Activated T-cell treated with anti-CD3 and anti-CD28 coated beads, Interleukin-2, amount 50 U/mL, for 24 hours (primary cell): ENCODE measurements around the gene EFHB.
"Not testable (repeated sequence)": the region's sequence is repeated elsewhere in the genome, so short reads cannot be mapped to it uniquely, and the experiment has no call there.

Source experiments
- DNase-seq: peaks from one replicate; pipeline ENCODE4 v3.0.0-alpha.2; 2020
- H3K27ac Mint-ChIP-seq: 2 replicates; pipeline ENCODE4 v1.8.0; 2020; ENCODE audit warnings: mild to moderate bottlenecking, mixed read lengths
- H3K27me3 Mint-ChIP-seq: 2 replicates; pipeline ENCODE4 v1.8.0; 2020; ENCODE audit warnings: mixed read lengths
- H3K36me3 Mint-ChIP-seq: 2 replicates; pipeline ENCODE4 v1.8.0; 2020; ENCODE audit warnings: low read depth, mixed read lengths
- H3K4me1 Mint-ChIP-seq: 2 replicates; pipeline ENCODE4 v1.8.0; 2020; ENCODE audit warnings: low read depth, mixed read lengths
- H3K4me3 Mint-ChIP-seq: 2 replicates; pipeline ENCODE4 v1.8.0; 2020; ENCODE audit warnings: mild to moderate bottlenecking, moderate library complexity, mixed read lengths
- H3K9me3 Mint-ChIP-seq: 2 replicates; pipeline ENCODE4 v1.8.0; 2020; ENCODE audit warnings: mixed read lengths

The EFHB gene

DNA sequence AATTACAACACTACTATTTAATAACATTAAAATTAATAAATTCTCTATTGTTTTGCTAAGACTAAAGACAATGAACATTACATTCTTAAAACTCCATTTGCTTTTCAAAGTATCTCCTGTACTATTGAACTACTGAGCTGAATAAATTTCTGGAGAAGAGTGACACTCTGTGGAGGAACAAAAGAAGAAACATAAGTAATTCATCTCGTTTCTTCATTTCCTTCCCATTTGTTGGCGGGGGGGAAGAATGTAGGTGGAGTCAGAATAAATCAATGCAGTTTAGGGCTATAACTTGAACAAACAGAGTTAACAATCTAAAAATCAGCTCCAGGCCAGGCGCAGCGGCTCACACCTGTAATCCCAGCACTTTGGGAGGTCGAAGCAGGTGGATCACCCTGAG lies 32.7 kb downstream of the EFHB start:
- H3K27ac Mint-ChIP-seq: no peak overlapping the region
- no peak for DNase-seq
- H3K27me3 Mint-ChIP-seq: no peaks in the 10 kb centered on the region
- peaks cover 3% of the 10 kb centered on the region for H3K9me3 Mint-ChIP-seq
- no peak overlapping the region for H3K4me3 Mint-ChIP-seq
- H3K36me3 Mint-ChIP-seq: no peaks in the 10 kb centered on the region
- no peaks in the 10 kb centered on the region for H3K4me1 Mint-ChIP-seq

DNA sequence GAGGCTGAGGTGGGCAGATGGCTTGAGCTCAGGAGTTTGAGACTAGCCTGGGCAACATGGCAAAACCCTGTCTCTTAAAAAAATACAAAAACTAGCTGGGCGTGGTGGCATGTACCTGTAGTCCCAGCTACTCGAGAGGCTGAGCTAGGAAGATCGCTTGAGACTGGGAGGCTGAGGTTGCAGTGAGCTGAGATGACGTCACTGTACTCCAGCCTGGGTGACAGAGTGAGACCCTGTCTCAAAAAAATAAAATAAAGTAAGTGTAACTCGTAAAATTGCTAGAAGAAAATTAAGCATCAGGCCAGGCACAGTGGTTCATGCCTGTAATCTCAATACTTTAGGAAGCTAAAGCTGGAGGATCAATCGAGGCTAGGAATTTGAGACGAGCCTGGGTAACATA lies 34.2 kb downstream of the EFHB start:
- H3K9me3 Mint-ChIP-seq, DNase-seq, H3K36me3 Mint-ChIP-seq, H3K27ac Mint-ChIP-seq, H3K4me3 Mint-ChIP-seq, H3K4me1 Mint-ChIP-seq, H3K27me3 Mint-ChIP-seq: not testable (repeated sequence)

DNA sequence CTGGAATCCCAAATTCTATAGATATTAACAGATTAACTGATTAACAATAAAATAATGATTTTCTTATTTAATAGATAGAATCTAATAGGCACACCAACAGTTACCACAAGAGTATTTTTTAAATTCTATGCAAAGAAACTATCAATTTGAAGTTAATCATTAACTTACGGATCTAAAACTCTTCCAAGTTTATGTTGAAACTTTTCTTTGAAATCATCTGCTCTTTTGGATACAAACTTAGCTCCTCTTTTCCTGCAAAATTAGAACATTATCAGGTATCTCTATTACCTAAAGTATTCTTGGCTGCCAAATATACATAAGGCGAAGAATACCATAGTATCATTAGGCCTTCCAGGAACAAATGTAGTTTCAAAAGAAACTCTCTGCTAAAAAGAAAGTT lies 34.8 kb downstream of the EFHB start:
- H3K36me3 Mint-ChIP-seq: no peaks in the 10 kb centered on the region
- no peak overlapping the region for H3K27ac Mint-ChIP-seq
- no peak overlapping the region for H3K4me3 Mint-ChIP-seq
- no peaks in the 10 kb centered on the region for H3K9me3 Mint-ChIP-seq
- no peaks in the 10 kb centered on the region for H3K4me1 Mint-ChIP-seq
- DNase-seq: no peak
- no peaks in the 10 kb centered on the region for H3K27me3 Mint-ChIP-seq

DNA sequence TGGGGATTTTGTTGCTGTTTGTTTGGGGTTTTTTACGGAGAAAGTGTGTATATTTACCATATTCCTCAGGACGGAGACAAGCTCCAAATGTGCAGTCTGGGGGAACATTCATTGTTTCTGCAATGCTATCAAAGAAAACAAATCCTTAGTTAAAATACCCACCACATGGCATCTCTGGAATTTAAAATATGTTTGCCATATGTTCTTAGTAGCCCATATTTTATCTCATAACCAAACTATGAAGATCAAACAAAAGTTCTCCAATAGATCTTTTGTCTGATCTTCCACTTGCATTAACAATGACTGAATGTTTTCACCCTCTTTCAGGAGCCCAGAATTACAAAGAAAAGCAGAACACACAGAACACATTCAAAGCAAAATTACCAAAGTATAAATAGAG lies 35.3 kb downstream of the EFHB start:
- no peak overlapping the region for H3K4me3 Mint-ChIP-seq
- no peaks in the 10 kb centered on the region for H3K9me3 Mint-ChIP-seq
- H3K4me1 Mint-ChIP-seq: no peaks in the 10 kb centered on the region
- no peaks in the 10 kb centered on the region for H3K27me3 Mint-ChIP-seq
- H3K36me3 Mint-ChIP-seq: no peaks in the 10 kb centered on the region
- DNase-seq: no peak
- H3K27ac Mint-ChIP-seq: no peak overlapping the region

DNA sequence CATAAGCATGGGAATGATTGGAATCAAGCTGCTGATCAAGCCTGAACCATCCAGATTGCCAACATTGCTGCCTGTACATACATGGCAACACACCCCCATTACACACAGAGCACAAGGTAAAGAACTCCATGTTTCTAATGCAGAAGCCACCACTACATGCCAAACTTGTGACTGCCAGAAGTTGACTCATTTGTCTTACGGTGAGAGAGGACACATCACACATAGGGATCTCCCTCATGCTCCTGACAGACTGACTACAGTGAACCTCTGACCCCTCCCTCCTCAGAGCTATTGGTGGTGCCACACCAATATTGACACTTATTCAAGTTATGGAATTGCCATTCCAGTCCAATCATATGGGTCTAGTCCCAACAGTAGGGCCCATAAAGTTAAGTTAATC lies 42.3 kb downstream of the EFHB start:
- no peaks in the 10 kb centered on the region for H3K27me3 Mint-ChIP-seq
- no peak for DNase-seq
- no peak overlapping the region for H3K4me3 Mint-ChIP-seq
- no peaks in the 10 kb centered on the region for H3K4me1 Mint-ChIP-seq
- no peaks in the 10 kb centered on the region for H3K36me3 Mint-ChIP-seq
- no peaks in the 10 kb centered on the region for H3K9me3 Mint-ChIP-seq
- H3K27ac Mint-ChIP-seq: no peak overlapping the region

DNA sequence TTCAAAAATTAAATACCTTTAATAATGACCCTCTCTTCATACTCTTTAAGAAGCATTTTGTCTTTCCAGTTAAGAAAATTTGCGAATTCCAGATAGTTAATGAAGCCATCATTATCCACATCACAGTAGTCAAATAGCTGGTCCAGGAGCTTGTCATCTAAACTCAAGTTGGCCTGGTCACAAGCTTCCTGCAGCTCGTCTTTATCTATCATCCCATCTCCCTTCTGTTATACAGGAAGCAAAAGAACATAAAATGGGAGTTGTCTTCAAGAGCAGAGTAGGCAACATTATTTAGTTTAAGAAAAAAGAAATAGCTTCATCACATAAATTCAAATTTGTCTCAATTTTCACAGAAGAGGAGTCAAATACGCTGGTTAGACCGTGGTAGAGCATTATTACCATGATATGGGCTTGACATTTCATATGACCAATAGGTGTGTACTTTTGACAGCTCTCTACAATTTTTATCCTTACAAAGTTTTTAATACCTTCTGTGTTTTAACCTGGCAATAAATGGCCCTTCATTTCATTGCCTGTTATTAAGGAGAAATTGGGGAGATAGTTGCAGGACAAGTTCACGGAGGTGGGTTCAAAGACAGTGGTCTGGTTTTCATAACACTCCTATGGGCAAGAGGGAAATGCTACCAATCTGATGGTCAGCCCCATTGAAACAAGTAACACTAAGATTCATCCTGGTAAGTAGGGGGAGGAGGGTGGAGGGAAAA lies 45.4 kb downstream of the EFHB start:
- H3K9me3 Mint-ChIP-seq: no peaks in the 10 kb centered on the region
- H3K36me3 Mint-ChIP-seq: no peaks in the 10 kb centered on the region
- H3K27ac Mint-ChIP-seq: no peak overlapping the region
- no peak overlapping the region for H3K4me3 Mint-ChIP-seq
- no peaks in the 10 kb centered on the region for H3K4me1 Mint-ChIP-seq
- DNase-seq: no peak
- no peaks in the 10 kb centered on the region for H3K27me3 Mint-ChIP-seq

DNA sequence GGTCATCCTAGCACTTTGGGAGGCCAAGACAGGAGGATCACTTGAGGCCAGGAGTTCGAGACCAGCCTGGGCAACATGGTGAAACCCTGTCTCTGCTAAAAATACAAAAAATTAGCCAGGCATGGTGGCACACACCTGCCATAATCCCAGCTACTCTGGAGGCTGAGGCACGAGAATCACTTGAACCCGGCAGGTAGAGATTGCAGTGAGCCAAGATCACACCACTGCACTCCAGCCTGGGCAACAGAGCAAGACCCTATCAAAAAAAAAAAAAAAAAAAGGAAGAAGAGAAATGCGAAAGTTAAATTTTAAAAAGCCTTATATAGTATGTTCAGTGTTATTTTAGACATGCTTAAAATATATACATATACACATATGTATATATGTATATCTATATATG lies 46.9 kb downstream of the EFHB start:
- not testable (repeated sequence) for H3K27ac Mint-ChIP-seq, H3K36me3 Mint-ChIP-seq, H3K27me3 Mint-ChIP-seq, H3K4me3 Mint-ChIP-seq, H3K4me1 Mint-ChIP-seq, H3K9me3 Mint-ChIP-seq, DNase-seq

DNA sequence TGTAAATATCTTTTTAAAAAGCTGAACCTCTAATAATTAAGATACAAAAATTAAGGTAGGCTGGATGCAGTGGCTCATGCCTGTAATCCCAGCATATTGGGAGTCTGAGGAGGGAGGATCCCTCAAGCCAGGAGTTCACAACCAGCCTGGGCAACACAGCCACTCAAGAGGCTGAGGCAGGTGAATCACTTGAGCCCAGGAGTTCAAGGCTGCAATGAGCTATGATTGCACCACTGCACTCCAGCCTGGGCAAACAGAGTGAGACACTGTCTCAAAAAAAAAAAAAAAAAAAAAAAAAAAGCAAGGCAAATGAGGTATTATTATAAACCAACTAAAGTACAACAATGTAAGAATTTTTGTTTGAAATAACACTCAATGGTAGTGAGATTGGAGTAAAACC lies 47.6 kb downstream of the EFHB start:
- Mint-ChIP-seq H3K9me3 (no peaks in the 10 kb centered on the region), H3K27ac (no peak overlapping the region), H3K27me3 (no peaks in the 10 kb centered on the region), H3K4me1 (no peaks in the 10 kb centered on the region), H3K4me3 (no peak overlapping the region), H3K36me3 (no peaks in the 10 kb centered on the region)
- no peak for DNase-seq

DNA sequence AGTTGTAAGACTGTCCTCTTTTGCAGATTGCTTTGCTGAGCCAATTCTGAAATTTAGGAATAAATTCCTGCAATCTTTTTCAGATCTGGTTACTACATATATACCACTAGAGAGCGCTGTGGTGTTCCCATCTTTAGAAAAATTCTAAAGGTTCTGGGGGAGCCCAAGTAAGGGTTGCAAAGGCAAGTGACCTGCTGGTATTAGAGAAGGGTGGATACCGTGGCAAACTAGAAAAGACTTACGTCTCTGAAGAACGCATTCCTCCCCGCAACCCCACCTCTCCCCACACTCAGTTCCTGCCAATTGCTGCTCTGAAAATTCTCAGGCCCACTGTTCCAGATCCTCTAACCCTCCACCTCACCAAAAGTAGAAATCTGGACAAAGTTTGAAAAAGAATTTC lies 48.5 kb downstream of the EFHB start:
- H3K27me3 Mint-ChIP-seq: no peaks in the 10 kb centered on the region
- no peak overlapping the region for H3K4me3 Mint-ChIP-seq
- no peaks in the 10 kb centered on the region for H3K4me1 Mint-ChIP-seq
- DNase-seq: no peak
- no peak overlapping the region for H3K27ac Mint-ChIP-seq
- H3K9me3 Mint-ChIP-seq: no peaks in the 10 kb centered on the region
- no peaks in the 10 kb centered on the region for H3K36me3 Mint-ChIP-seq

DNA sequence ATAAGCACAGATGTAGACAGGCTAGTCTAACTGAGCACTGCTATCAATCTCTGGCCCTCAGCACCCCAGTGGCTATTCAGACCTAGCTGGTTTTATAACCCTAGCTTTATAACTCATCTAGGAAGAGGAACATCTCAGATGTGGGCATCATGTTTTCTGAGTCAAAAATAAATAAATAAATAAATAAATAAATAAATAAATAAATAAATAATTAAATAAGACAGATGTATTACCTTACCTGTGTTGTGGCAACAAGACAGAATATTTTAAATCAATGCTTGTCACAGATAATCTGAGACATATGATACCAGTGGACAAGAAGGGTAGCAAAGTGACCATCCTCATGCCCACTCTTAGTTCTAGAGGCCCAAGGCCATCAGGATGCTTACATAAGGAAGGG lies 52.2 kb downstream of the EFHB start:
- Mint-ChIP-seq H3K9me3 (no peaks in the 10 kb centered on the region), H3K36me3 (no peaks in the 10 kb centered on the region), H3K27ac (no peak overlapping the region), H3K4me1 (no peaks in the 10 kb centered on the region), H3K4me3 (no peak overlapping the region), H3K27me3 (peaks cover 3% of the 10 kb centered on the region)
- DNase-seq: no peak

DNA sequence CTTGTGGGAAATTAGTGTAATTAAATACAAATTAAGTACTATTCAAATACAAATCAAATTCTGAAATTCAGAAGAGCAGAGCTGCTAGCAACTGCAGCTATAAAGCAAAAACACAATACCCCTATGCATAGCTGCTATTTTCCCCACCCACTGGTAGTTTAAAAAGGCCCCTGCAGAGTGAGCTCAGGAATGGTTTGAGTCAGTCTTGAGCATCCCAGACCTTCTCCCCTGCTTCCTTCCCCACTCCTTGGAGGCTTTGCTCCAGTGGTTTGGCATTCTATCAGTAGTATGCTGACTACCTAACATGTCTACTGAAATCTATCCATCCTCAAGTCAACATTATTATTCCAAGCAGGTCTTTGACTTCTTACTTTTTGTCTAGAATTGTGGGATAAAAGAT lies 53.0 kb downstream of the EFHB start:
- Mint-ChIP-seq H3K4me3 (no peak overlapping the region), H3K27ac (no peak overlapping the region), H3K27me3 (peaks cover 6% of the 10 kb centered on the region), H3K36me3 (no peaks in the 10 kb centered on the region), H3K4me1 (no peaks in the 10 kb centered on the region), H3K9me3 (no peaks in the 10 kb centered on the region)
- DNase-seq: no peak

DNA sequence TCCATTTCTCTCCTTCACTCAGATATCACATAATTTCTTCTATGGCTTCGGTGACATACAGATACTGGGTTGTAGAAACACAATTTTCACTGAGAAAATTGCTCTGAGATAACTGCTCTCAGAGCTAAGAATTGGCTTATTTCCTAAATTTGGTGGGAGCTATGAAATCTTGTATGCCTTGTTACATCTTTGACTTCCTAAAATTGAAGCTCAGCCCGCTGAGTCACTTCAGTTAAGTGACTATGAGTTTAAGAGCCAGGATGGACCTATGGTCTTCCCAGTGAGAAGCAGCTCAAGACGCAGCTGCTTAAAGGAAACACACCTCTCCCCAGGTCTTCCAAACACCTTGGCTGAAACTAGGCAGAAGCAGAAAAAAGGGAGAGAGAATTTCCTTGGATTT lies 56.4 kb downstream of the EFHB start:
- Mint-ChIP-seq H3K4me1 (no peaks in the 10 kb centered on the region), H3K27ac (no peak overlapping the region), H3K27me3 (peaks cover 6% of the 10 kb centered on the region), H3K9me3 (no peaks in the 10 kb centered on the region), H3K4me3 (no peak overlapping the region), H3K36me3 (no peaks in the 10 kb centered on the region)
- no peak for DNase-seq

DNA sequence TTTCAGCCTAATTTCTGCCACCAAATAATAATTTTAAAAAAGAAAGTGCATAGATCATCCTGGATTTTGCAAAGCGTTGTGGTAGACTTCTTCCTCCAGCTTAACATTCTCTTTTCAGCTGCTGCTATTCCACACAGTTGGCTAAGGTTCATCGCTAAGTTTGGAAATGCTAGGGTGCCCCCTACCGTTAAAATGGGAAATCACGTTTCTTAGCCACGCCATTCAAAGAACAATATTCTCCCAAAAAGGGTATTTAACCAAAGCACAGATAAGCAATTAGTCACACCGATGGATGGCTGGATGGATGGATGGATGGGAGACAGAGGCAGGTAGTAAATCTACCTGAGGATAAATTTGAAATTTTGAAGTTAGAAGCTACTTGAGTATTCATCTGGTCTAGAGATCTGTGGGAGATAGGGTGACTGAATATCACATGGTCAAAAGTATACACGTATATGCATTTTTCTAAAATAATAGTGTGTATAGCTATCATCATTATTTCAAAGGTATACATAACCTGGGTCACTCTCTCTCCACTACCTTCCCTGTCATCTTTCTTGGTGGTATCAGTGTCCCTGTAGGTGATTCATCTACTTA lies 67.2 kb downstream of the EFHB start:
- no peaks in the 10 kb centered on the region for H3K36me3 Mint-ChIP-seq
- DNase-seq: no peak
- no peak overlapping the region for H3K4me3 Mint-ChIP-seq
- H3K4me1 Mint-ChIP-seq: peaks cover 3% of the 10 kb centered on the region
- no peak overlapping the region for H3K27ac Mint-ChIP-seq
- H3K9me3 Mint-ChIP-seq: no peaks in the 10 kb centered on the region
- peaks cover 10% of the 10 kb centered on the region for H3K27me3 Mint-ChIP-seq

DNA sequence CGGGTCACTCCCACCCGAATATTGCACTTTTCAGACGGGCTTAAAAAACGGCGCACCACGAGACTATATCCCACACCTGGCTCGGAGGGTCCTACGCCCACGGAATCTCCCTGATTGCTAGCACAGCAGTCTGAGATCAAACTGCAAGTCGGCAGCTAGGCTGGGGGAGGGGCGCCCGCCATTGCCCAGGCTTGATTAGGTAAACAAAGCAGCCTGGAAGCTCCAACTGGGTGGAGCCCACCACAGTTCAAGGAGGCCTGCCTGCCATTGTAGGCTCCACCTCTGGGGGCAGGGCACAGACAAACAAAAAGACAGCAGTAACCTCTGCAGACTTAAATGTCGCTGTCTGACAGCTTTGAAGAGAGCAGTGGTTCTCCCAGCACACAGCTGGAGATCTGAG lies 78.7 kb downstream of the EFHB start:
- not testable (repeated sequence) for H3K27me3 Mint-ChIP-seq, H3K4me1 Mint-ChIP-seq, H3K27ac Mint-ChIP-seq, H3K9me3 Mint-ChIP-seq, H3K4me3 Mint-ChIP-seq, DNase-seq, H3K36me3 Mint-ChIP-seq

DNA sequence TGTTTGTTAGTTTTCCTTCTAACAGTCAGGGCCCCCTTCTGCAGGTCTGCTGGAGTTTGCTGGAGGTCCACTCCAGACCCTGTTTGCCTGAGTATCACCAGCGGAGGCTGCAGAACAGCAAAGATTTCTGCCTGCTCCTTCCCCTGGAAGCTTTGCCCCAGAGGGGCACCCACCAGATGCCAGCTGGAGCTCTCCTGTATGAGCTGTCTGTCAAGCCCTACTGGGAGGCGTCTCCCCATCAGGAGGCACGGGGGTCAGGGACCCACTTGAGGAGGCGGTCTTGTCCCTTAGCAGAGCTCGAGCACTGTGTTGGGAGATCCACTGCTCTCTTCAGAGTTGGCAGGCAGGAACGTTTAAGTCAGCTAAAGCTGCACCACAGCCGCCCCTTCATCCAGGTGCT lies 87.4 kb downstream of the EFHB start:
- H3K36me3 Mint-ChIP-seq: not testable (repeated sequence)
- H3K9me3 Mint-ChIP-seq: peaks cover 22% of the 10 kb centered on the region

More for the DNA sequence above, 87.4 kb downstream of the EFHB start:
- H3K27me3 Mint-ChIP-seq: peaks cover 17% of the 10 kb centered on the region
- H3K27ac Mint-ChIP-seq, H3K4me3 Mint-ChIP-seq, H3K4me1 Mint-ChIP-seq, DNase-seq: not testable (repeated sequence)
